Ovary (tissue), 3 donors: ENCODE measurements around the gene OR56A1.

Experiments
- EP300 ChIP-seq: sonication (generic); formaldehyde crosslinking; IDR thresholded peaks from one replicate; pipeline ENCODE4 v1.6.1; 2017; ENCODE audit warnings: antibody characterized with exemption
- TF ChIP-seq, protein P1 (sequence below), 3 donors: fragments of 450-650 bp in 2 of 3; fragments of 200-600 bp in 1 of 3; IDR thresholded peaks; one replicate each; pipeline versions ENCODE4 v1.5.1 to v1.8.0; 2016 to 2022; ENCODE audit warnings: antibody characterized with exemption in 3 of 3, mild to moderate bottlenecking in 1 of 3
- donor health status: DM: no; HTN: no; CAD: no.

DNA sequence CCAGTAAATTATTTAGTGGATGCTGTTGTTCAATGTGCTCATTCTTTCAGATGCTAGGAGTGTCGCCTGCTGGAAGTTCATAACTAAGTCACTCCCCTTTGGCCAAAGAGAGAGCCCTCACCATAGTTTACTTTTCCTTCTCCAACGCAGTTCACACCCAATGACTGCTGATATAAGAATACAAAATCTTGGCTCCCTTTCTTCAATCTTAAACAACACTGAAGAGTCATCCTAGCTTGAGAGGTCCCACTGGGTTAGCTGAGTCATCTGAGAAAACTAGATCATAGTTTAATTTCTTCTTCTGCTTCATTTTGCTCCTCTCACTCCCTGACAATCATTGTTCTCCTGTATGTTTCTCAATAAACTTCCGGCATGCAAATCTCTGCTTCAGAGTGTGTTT, 38.4 kb downstream of the OR56A1 start:
- TF ChIP-seq EP300 = no peak
- TF ChIP-seq, protein P1, sequence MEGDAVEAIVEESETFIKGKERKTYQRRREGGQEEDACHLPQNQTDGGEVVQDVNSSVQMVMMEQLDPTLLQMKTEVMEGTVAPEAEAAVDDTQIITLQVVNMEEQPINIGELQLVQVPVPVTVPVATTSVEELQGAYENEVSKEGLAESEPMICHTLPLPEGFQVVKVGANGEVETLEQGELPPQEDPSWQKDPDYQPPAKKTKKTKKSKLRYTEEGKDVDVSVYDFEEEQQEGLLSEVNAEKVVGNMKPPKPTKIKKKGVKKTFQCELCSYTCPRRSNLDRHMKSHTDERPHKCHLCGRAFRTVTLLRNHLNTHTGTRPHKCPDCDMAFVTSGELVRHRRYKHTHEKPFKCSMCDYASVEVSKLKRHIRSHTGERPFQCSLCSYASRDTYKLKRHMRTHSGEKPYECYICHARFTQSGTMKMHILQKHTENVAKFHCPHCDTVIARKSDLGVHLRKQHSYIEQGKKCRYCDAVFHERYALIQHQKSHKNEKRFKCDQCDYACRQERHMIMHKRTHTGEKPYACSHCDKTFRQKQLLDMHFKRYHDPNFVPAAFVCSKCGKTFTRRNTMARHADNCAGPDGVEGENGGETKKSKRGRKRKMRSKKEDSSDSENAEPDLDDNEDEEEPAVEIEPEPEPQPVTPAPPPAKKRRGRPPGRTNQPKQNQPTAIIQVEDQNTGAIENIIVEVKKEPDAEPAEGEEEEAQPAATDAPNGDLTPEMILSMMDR (IDR thresholded peaks at IDR 0.05) = no peak
